SK-N-SH treated with all-trans-retinoic acid at 6 μM for 48 hours (cell line): Measurements from ENCODE around the gene FIBCD1.

Experiments used
- ARNTL ChIP-seq: fragments of 450-650 bp; formaldehyde crosslinking; IDR thresholded peaks from 2 replicates; pipeline ENCODE4 v1.5.0; 2020; ENCODE audit warnings: low read depth, mild to moderate bottlenecking, moderate library complexity, borderline replicate concordance
- BACH2 ChIP-seq: fragments of 250-450 bp; sonication (Bioruptor Pico); IDR thresholded peaks from 2 replicates; pipeline ENCODE4 v1.9.0; 2021; ENCODE audit warnings: mild to moderate bottlenecking, borderline replicate concordance
- CSDC2 ChIP-seq: fragments of 250-450 bp; sonication (Bioruptor Pico); IDR thresholded peaks from 2 replicates; pipeline ENCODE4 v1.5.0; 2020; ENCODE audit warnings: mild to moderate bottlenecking, moderate library complexity
- OSR1 ChIP-seq: fragments of 250-450 bp; sonication (Bioruptor Pico); IDR thresholded peaks from 2 replicates; pipeline ENCODE4 v1.8.0; 2022; ENCODE audit warnings: moderate library complexity, mild to moderate bottlenecking, inconsistent platforms
- TOX ChIP-seq: fragments of 250-450 bp; sonication (Bioruptor Pico); IDR thresholded peaks from 2 replicates; pipeline ENCODE4 v1.8.0; 2021; ENCODE audit warnings: mild to moderate bottlenecking, moderate library complexity, borderline replicate concordance
- ZNF565 ChIP-seq: fragments of 450-650 bp; formaldehyde crosslinking; conservative IDR thresholded peaks from 2 replicates; pipeline ENCODE4 v1.5.0; 2020; ENCODE audit warnings: low read depth, mild to moderate bottlenecking, moderate library complexity

DNA sequence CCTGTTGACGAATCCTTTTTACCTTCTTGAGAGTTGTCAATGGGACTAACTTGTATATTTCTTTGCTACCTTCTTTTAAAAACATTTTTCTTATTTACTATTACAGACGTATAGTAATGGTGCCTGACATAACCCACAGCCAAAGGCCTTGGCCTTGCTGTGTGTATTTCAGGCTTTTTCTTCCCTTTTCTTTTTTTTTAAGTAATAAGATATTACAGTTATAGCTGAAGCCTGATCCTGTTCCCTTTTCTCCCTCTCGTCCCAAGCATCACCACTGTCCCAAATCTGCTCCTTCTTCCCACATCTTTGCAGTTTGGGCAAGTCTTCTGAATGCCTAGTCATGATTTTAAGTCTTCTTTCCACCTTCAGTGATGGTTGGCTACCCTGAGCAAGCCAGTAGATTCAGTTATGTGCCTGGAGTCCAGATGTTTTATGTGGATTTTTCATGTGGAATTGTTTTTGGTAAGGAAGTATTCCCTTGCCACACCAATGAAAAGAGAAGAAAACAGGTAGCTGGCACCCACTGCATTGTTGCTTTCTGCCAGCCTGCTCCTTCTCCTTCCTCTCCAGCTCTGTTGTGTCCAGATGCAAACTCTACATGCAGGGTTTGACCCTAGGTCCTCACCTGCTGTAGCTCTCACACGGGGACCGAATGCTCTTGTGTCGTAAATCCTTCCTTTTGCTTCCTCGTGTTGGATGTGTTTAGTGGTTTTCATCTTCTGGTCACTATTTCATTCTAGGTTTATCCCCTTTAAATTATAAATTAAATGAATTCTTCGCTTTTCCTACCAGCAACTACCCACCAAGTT is 77.5 kb downstream of the FIBCD1 start:
- TF ChIP-seq BACH2 = no peak
- TF ChIP-seq CSDC2 (CRISPR knock-in tag) = no peak
- no peak for TF ChIP-seq ZNF565 (CRISPR knock-in tag)
- no peak for TF ChIP-seq ARNTL (CRISPR knock-in tag)
- no peak for TF ChIP-seq OSR1 (CRISPR knock-in tag)
- TF ChIP-seq TOX (CRISPR knock-in tag) = no peak
